Vagina (tissue), 2 donors: ENCODE results near the gene DCC.

Experiments
- POLR2A ChIP-seq, 2 donors: fragments of 450-650 bp; IDR thresholded peaks; one replicate each; pipeline ENCODE4 v1.6.1; 2017; ENCODE audit warnings: antibody characterized with exemption in 2 of 2, mild to moderate bottlenecking in 2 of 2, moderate library complexity in 2 of 2
- TF ChIP-seq, protein P1 (sequence below), 3 experiments: fragments of 450-650 bp in 2 of 3; fragments of 200-600 bp in 1 of 3; sonication (generic) in 1 of 3; IDR thresholded peaks; one replicate each; pipeline ENCODE4 v1.5.1; 2017 to 2019; ENCODE audit warnings: antibody characterized with exemption in 3 of 3, mild to moderate bottlenecking in 2 of 3, moderate library complexity in 2 of 3

DNA sequence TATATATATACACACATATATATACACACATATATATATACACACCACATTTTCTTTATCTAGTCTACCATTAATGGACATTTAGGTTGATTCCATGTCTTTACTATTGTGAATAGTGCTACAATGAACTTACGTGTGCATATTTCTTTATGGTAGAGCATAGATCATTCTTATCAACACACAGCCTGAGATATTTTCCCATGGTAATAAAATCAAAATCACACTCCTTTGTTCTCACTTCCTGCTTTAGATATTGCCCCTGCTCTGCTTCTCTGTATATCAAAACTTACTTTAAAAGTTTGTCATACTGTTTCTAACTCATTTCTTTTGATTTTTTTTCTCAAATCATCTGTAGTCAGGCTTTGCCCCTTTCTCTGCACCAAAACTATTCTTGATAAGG lies 119.9 kb downstream of the DCC start:
- TF ChIP-seq, protein P1, sequence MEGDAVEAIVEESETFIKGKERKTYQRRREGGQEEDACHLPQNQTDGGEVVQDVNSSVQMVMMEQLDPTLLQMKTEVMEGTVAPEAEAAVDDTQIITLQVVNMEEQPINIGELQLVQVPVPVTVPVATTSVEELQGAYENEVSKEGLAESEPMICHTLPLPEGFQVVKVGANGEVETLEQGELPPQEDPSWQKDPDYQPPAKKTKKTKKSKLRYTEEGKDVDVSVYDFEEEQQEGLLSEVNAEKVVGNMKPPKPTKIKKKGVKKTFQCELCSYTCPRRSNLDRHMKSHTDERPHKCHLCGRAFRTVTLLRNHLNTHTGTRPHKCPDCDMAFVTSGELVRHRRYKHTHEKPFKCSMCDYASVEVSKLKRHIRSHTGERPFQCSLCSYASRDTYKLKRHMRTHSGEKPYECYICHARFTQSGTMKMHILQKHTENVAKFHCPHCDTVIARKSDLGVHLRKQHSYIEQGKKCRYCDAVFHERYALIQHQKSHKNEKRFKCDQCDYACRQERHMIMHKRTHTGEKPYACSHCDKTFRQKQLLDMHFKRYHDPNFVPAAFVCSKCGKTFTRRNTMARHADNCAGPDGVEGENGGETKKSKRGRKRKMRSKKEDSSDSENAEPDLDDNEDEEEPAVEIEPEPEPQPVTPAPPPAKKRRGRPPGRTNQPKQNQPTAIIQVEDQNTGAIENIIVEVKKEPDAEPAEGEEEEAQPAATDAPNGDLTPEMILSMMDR (IDR thresholded peaks at IDR 0.05): no peak
- no peak for TF ChIP-seq POLR2A (IDR thresholded peaks at IDR 0.05)
